Measurements from ENCODE around the gene CAMK1D.

GRCh38 chr10:12397147-12397896 is 48.0 kb downstream of the CAMK1D start:
- TF ChIP-seq CTCF (conservative IDR thresholded peaks at IDR 0.05; ENCODE audit: low read length) (no peak), EZH2phosphoT487 (IDR thresholded peaks at IDR 0.05; ENCODE audit: borderline replicate concordance, low read depth, low read length) (no peak)

All from OCI-LY7 (cell line).